ENCODE results near the gene HOXA13. TPM values are rescaled to one million over a fixed set of nuclear protein-coding genes. Genes with fewer than 3 reads are reported as not detected.

HOXA13 gene
- total RNA-seq, 3 donors from 2014 or later: not detected

DNA sequence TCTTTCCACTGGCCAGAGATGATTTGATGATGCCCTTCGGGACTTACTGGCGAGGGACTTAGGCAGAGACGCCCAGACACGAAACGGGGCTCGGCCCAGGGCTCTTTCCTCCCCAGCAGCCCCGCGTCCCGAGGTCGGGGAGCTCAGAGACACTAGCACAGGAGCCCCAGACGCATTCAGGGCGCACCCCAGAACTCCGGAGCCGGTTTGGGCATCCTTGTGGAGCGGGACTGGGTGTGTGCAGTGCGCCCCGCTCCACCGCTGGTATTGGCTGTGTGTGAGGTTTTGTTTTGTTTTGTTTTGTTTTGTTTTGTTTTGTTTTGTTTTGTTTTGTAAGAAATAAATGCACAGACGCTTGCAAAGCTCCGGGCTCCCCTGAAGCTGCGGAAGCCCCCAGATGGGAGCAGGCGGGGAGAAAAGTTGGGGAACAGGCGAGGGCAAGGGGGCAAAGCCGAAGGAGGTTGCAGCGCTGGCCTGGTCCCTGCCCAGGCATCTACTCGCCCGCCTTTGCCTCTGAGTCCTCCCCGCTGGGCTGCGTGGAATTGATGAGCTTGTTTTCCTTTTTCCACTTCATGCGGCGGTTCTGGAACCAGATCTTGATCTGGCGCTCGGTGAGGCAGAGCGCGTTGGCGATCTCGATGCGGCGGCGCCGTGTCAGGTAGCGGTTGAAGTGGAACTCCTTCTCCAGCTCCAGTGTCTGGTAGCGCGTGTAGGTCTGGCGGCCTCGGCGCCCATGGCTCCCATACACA, 54.6 kb downstream of the HOXA13 start:
- DNase-seq (no peak), ATAC-seq (no peak)
- H3K9me3 Mint-ChIP-seq: no peaks in the 10 kb centered on the region
- no peaks in the 10 kb centered on the region for H3K36me3 Mint-ChIP-seq (ENCODE audit: insufficient read depth)
- no peak overlapping the region for H3K4me3 Mint-ChIP-seq
- H3K27me3 Mint-ChIP-seq (ENCODE audit: low read depth): peaks cover 72% of the 10 kb centered on the region
- peaks cover 6% of the 10 kb centered on the region for H3K4me1 Mint-ChIP-seq (ENCODE audit: low read depth)

DNA sequence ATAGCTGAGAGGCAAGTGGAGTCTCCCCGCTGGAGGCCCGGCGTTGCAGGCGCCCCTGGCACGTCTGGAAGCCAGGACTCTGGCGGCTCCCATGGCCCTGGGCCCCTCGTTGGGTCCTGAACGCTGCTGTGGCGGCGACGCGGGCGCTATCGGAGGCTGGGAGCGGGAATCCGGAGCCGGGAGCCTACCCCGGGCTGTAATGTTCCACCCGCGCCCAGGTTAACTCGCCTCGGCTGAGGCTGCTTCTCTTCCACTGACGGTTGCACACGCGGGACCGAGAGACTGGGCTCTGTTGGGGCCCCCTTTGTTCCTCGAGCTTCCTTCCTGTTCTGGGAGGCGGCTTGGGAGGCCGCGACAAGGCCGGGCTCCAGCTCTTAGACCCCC, 55.1 kb downstream of the HOXA13 start:
- H3K4me3 Mint-ChIP-seq: no peak overlapping the region
- no peaks in the 10 kb centered on the region for H3K36me3 Mint-ChIP-seq (ENCODE audit: insufficient read depth)
- H3K9me3 Mint-ChIP-seq: no peaks in the 10 kb centered on the region
- peaks cover 5% of the 10 kb centered on the region for H3K4me1 Mint-ChIP-seq (ENCODE audit: low read depth)
- ATAC-seq: no peak
- H3K27me3 Mint-ChIP-seq (ENCODE audit: low read depth): peaks cover 66% of the 10 kb centered on the region
- no peak for DNase-seq

Other genes with a start within 250 kb of the HOXA13 start
- under 1 TPM; 0.11 to 0.33 (median 0.28) TPM for gene HOXA1, start 104.1 kb downstream of the HOXA13 start, total RNA-seq
- not detected for gene HOXA2, start 97.4 kb downstream of the HOXA13 start, total RNA-seq
- under 1 TPM in 1 of 3 donors, not detected in 2; 0.14 TPM for gene HOXA4, start 69.3 kb downstream of the HOXA13 start, total RNA-seq
- gene HOXA5, start 56.4 kb downstream of the HOXA13 start, total RNA-seq: not detected
- not detected for gene HOXA6, start 52.3 kb downstream of the HOXA13 start, total RNA-seq
- not detected for gene HOXA3, start 47.5 kb downstream of the HOXA13 start, total RNA-seq
- gene HOXA7, start 43.4 kb downstream of the HOXA13 start, total RNA-seq: not detected
- under 1 TPM in 2 of 3 donors, not detected in 1; 0.28 to 0.76 TPM for gene HOXA9, start 34.6 kb downstream of the HOXA13 start, total RNA-seq
- gene HOXA10, start 25.8 kb downstream of the HOXA13 start, total RNA-seq: under 1 TPM; 0.08 to 0.14 (median 0.10) TPM
- not detected for gene HOXA11, start 14.9 kb downstream of the HOXA13 start, total RNA-seq
- gene EVX1, start 42.7 kb upstream of the HOXA13 start, total RNA-seq: not detected

Data from activated T-cell treated with anti-CD3 and anti-CD28 coated beads, Interleukin-2, amount 50 U/mL, for 4 hours (primary cell).